Body of pancreas (tissue), 4 donors: Measurements from ENCODE around the gene RIC3. TPM values are rescaled to one million over a fixed set of nuclear protein-coding genes. Genes with fewer than 3 reads are reported as not detected.

Experiments used
- ATAC-seq: fragments of 150-250 bp; one replicate; pipeline ENCODE4 v1.9.1; 2016
- DNase-seq, 4 donors: peaks; one replicate each; pipeline ENCODE4 v3.0.0-alpha.2; 2019
- H3K27ac ChIP-seq, 4 donors: fragments of 200-600 bp; sonication (generic); 1 replicate in 3 of 4; 2 replicates in 1 of 4; pipeline versions ENCODE4 v1.5.1 to v1.6.1; 2016 to 2019; ENCODE audit warnings: mild to moderate bottlenecking in 1 of 4, mixed read lengths in 1 of 4, moderate library complexity in 1 of 4
- H3K27me3 ChIP-seq, 2 donors: fragments of 200-600 bp; sonication (generic); one replicate each; pipeline ENCODE4 v1.6.0; 2016; ENCODE audit warnings: mild to moderate bottlenecking in 1 of 2
- H3K36me3 ChIP-seq, 2 donors: fragments of 200-600 bp; sonication (generic); replicated peaks in 1 of 2; 2 replicates each; pipeline ENCODE4 v1.5.1; 2016; ENCODE audit warnings: low read depth in 2 of 2; ENCODE audit not compliant: insufficient read depth in 1 of 2
- H3K4me1 ChIP-seq: fragments of 200-600 bp; sonication (generic); one replicate; pipeline ENCODE4 v1.6.0; 2016
- H3K4me3 ChIP-seq, 2 donors: fragments of 200-600 bp; sonication (generic); 1 replicate in 1 of 2; 2 replicates in 1 of 2; pipeline ENCODE4 v1.5.1; 2016 to 2019
- H3K9me3 ChIP-seq, 3 donors: fragments of 200-600 bp; sonication (generic); 1 replicate in 2 of 3; 2 replicates in 1 of 3; pipeline ENCODE4 v1.5.1; 2016
- POLR2A ChIP-seq, 3 donors: fragments of 450-650 bp; IDR thresholded peaks; one replicate each; pipeline ENCODE4 v1.6.1; 2016; ENCODE audit warnings: antibody characterized with exemption in 3 of 3, mild to moderate bottlenecking in 2 of 3
- WGBS, 2 donors: methylation state at CpG; one replicate each; pipeline ENCODE4 v1.1.5; 2017; 5-methylcytosine and 5-hydroxymethylcytosine counted together
- intact Hi-C: fragments of 100-400 bp; cut with DNase I; formaldehyde crosslinking; loops from one replicate; pipeline ENCODE4 v1.15.1; 2023
- total RNA-seq, 2 donors: library from RNA; depleted of rRNA; stranded (reverse); fragments of >200 nt; gene quantifications; one replicate each; pipeline ENCODE4 v1.1.0, GENCODE V29; 2016
- TF ChIP-seq, protein P1 (sequence below), 7 experiments: fragments of 450-650 bp in 4 of 7; fragments of 200-600 bp in 3 of 7; sonication (generic) in 3 of 7; IDR thresholded peaks; one replicate each; pipeline ENCODE4 v1.5.1; 2016 to 2019; ENCODE audit warnings: antibody characterized with exemption in 7 of 7

RIC3 gene
- total RNA-seq, 2 donors from 2014 or later, result 40.0 to 44.5 TPM

DNA sequence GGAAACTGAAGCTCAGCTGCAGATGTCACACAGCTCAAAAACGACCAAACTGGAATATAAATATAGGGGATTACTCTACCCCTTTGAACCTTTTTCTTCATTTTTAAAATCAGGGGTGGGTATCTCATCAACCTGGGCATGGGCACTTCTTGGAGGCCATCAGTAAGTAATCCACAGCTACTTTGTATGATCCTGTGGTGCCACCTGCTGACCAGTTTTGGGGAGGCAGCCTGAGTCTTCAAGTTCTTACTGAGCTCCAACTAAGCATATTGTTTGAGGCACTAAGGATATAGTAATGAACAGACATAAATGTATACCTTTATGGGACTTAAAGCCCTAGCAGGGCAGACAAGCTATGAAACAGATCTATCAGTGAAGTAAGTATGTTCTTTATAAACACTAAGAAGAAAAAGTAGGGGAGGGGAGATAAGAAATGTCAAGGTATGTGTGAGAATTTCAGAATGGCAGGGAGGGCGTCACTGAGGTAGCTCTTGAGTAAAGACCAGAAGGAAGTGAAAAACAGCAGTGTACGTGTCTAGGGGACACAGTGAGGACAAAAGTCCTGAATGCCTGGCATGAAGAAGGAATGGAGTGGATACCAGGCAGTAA is 69.4 kb downstream of the RIC3 start:
- Histone ChIP-seq H3K4me1 (no peaks in the 10 kb centered on the region), H3K9me3 (no peaks in the 10 kb centered on the region), H3K27ac (no peak overlapping the region), H3K27me3 (no peaks in the 10 kb centered on the region), H3K36me3 (no peaks in the 10 kb centered on the region), H3K4me3 (no peak overlapping the region)
- DNase-seq (peak; percentile 75 to 88 (median 78)), ATAC-seq (peak; percentile 68)
- intact Hi-C loops, result loop anchor here (5.0 kb wide), 1 partner anchor 92 kb away; no protein-coding TSS in a partner anchor
- TF ChIP-seq, protein P1, sequence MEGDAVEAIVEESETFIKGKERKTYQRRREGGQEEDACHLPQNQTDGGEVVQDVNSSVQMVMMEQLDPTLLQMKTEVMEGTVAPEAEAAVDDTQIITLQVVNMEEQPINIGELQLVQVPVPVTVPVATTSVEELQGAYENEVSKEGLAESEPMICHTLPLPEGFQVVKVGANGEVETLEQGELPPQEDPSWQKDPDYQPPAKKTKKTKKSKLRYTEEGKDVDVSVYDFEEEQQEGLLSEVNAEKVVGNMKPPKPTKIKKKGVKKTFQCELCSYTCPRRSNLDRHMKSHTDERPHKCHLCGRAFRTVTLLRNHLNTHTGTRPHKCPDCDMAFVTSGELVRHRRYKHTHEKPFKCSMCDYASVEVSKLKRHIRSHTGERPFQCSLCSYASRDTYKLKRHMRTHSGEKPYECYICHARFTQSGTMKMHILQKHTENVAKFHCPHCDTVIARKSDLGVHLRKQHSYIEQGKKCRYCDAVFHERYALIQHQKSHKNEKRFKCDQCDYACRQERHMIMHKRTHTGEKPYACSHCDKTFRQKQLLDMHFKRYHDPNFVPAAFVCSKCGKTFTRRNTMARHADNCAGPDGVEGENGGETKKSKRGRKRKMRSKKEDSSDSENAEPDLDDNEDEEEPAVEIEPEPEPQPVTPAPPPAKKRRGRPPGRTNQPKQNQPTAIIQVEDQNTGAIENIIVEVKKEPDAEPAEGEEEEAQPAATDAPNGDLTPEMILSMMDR (IDR thresholded peaks at IDR 0.05), result peak; percentile 61 to 79 (median 71)
- TF ChIP-seq POLR2A (IDR thresholded peaks at IDR 0.05), result no peak
- WGBS, 2 donors, result 38 to 42% methylated on average over 3 of the region's 3 CpGs

DNA sequence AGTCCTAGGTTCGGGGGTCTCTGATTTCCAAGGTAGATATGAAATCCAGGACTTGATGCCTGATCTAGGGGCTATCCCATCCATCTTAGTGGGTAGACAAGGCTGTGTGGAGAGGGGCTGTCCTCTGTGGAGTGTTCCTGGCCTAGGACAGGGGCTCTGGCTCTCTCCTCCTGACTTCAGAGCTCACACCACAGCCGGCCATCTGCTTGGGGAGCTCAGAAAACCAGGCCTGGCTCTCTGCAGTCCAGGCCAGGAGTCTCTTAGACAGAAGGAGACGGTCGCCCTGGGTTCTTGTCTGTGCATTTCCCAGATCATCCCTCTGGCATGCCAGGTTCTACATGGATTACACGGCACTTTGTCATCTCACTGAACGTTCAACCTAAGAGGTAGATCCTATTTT is 69.9 kb downstream of the RIC3 start:
- Histone ChIP-seq H3K9me3 (no peaks in the 10 kb centered on the region), H3K27me3 (no peaks in the 10 kb centered on the region), H3K27ac (no peak overlapping the region), H3K36me3 (no peaks in the 10 kb centered on the region), H3K4me3 (no peak overlapping the region), H3K4me1 (no peaks in the 10 kb centered on the region)
- 79 to 82% methylated on average over 6 of the region's 6 CpGs for WGBS, 2 donors
- DNase-seq (peak in 1 of 4 donors; percentile 10), ATAC-seq (no peak)
- TF ChIP-seq, protein P1 (IDR thresholded peaks at IDR 0.05), result no peak
- no peak for TF ChIP-seq POLR2A (IDR thresholded peaks at IDR 0.05)
- intact Hi-C loops, result loop anchor here (5.0 kb wide), 1 partner anchor 92 kb away; no protein-coding TSS in a partner anchor

DNA sequence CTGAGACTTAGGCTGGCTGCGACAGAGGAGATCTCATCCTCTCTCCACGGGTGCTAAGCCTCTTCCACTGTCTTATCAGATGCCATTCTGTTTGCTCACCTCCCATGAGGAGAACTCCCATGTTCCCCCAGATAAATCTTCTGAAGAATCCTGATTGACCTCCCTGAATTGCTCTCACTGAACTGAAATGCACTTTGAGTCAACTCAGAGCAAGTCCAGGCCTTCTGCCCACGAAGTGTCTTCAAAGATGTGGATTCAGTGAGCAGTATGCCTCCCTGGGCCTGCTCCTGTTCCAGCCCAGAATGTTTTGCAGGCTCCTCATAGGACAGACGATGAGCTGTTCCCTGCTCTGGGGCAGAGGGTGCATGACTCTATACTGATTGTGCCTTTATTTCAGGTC is 70.5 kb downstream of the RIC3 start:
- WGBS, 2 donors, result 73 to 77% methylated on average over 3 to 4 of the region's 4 CpGs
- H3K4me1 ChIP-seq, result no peaks in the 10 kb centered on the region
- no peak overlapping the region for H3K27ac ChIP-seq
- TF ChIP-seq, protein P1 (IDR thresholded peaks at IDR 0.05), result no peak
- no peak for TF ChIP-seq POLR2A (IDR thresholded peaks at IDR 0.05)
- H3K9me3 ChIP-seq, result no peaks in the 10 kb centered on the region
- H3K4me3 ChIP-seq, result no peak overlapping the region
- no peak for ATAC-seq
- intact Hi-C loops, result loop anchor here (5.0 kb wide), 1 partner anchor 91 kb away; no protein-coding TSS in a partner anchor
- no peaks in the 10 kb centered on the region for H3K36me3 ChIP-seq
- DNase-seq, result peak in 1 of 4 donors; percentile 6
- H3K27me3 ChIP-seq, result no peaks in the 10 kb centered on the region

DNA sequence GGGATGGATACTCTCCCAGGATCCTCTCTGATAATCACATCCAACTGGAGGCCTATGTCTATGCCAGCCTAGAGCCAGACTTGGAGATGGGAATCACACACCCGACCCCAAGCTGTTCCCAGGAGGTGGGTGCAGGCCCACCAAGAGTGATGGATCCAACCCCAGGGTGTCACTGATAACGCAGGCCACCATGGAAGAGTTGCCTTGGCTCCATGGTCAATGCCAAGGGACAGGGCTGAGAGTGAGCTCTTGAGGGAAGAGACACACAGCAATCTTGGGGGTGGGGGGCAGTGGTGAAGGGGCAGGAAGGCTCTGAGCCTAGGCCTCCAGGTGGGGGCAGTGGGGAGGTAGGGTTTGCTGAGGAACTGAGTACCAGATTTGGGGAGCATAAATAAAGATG is 70.9 kb downstream of the RIC3 start:
- Histone ChIP-seq H3K36me3 (no peaks in the 10 kb centered on the region), H3K4me1 (no peaks in the 10 kb centered on the region), H3K9me3 (no peaks in the 10 kb centered on the region), H3K27me3 (no peaks in the 10 kb centered on the region), H3K4me3 (no peak overlapping the region), H3K27ac (no peak overlapping the region)
- ATAC-seq (no peak), DNase-seq (no peak)
- TF ChIP-seq, protein P1 (IDR thresholded peaks at IDR 0.05), result no peak
- TF ChIP-seq POLR2A (IDR thresholded peaks at IDR 0.05), result no peak
- intact Hi-C loops, result loop anchor here (5.0 kb wide), 1 partner anchor 91 kb away; no protein-coding TSS in a partner anchor
- WGBS, 2 donors, result 64 to 77% methylated on average over 2 of the region's 2 CpGs

DNA sequence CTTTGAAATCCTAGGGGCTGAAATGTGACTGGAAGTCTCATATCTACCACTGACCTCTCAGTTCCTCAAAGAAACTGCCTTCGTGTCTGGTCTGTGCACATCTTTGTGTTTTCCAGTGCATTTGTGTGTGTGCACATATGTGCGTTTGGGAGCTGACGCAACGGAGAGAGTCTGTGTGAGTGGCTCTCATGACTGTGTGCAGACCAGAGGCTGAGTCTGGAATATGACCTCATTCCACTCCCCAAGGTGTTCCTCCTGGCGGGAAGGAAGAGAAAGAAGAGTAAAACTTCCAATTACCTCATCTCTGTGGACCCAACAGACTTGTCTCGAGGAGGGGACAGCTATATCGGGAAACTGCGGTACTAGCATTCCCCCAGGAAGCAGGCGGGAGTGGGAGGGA is 71.4 kb downstream of the RIC3 start:
- H3K27me3 ChIP-seq, result no peaks in the 10 kb centered on the region
- intact Hi-C loops, result loop anchor here (5.0 kb wide), 1 partner anchor 90 kb away; no protein-coding TSS in a partner anchor
- no peak overlapping the region for H3K4me3 ChIP-seq
- H3K4me1 ChIP-seq, result no peaks in the 10 kb centered on the region
- H3K9me3 ChIP-seq, result no peaks in the 10 kb centered on the region
- no peak for ATAC-seq
- no peak for TF ChIP-seq POLR2A (IDR thresholded peaks at IDR 0.05)
- TF ChIP-seq, protein P1 (IDR thresholded peaks at IDR 0.05), result no peak
- DNase-seq, result no peak
- no peaks in the 10 kb centered on the region for H3K36me3 ChIP-seq
- no peak overlapping the region for H3K27ac ChIP-seq
- 90 to 95% methylated on average over 9 of the region's 9 CpGs for WGBS, 2 donors
